Measurements from ENCODE around the gene ATF7. TPM values are rescaled to one million over a fixed set of nuclear protein-coding genes. Genes with fewer than 3 reads are reported as not detected.

ATF7 gene
- polyA plus RNA-seq, 3 donors, result 21.7 to 27.9 (median 24.4) TPM

- no peaks in the 10 kb centered on the region for H4K20me1 ChIP-seq (ENCODE audit: insufficient read depth, low read length)
- H3K4me1 ChIP-seq (ENCODE audit: control insufficient read depth in 1 of 2, insufficient read depth in 2 of 2, low read length in 2 of 2), result peaks cover 6 to 10% of the 10 kb centered on the region in 2 donors
- no peak within 1 kb of the TSS for H3K4me3 ChIP-seq (replicated peaks in 1 of 3; ENCODE audit: low read depth in 2 of 3, low read length in 3 of 3)
- no peak within 1 kb of the TSS for H2AFZ ChIP-seq (ENCODE audit: insufficient read depth, low read depth, low read length, poor library complexity, severe bottlenecking)
- no peak within 1 kb of the TSS for H3K4me2 ChIP-seq (replicated peaks; ENCODE audit: extremely low read depth, low read length, poor library complexity, severe bottlenecking)
- no peak within 1 kb of the TSS for H3K9ac ChIP-seq (ENCODE audit: insufficient read depth, low read length, poor library complexity, severe bottlenecking)
- Mint-ChIP-seq H3K4me3 (no peak within 1 kb of the TSS), H3K27ac (peak within 1 kb of the TSS in 4 of 7 donors; percentile 42 to 75 (median 57)), H3K27me3 (ENCODE audit: low read depth in 3 of 3) (peaks cover 0 to 4% (median 0%) of the 10 kb centered on the region in 3 donors), H3K36me3 (peaks cover 46 to 69% of the 10 kb centered on the region in 2 donors), H3K4me1 (peaks cover 18% of the 10 kb centered on the region), H3K9me3 (no peaks in the 10 kb centered on the region)
- H3K9me3 ChIP-seq (replicated peaks in 1 of 2; ENCODE audit: control insufficient read depth in 1 of 2, insufficient read depth in 1 of 2, low read length in 2 of 2), result no peaks in the 10 kb centered on the region
- no peak within 1 kb of the TSS for H3K27ac ChIP-seq (ENCODE audit: low read depth in 1 of 2, low read length in 2 of 2)
- peaks cover 50 to 68% of the 10 kb centered on the region in 2 donors for H3K36me3 ChIP-seq (replicated peaks in 1 of 2; ENCODE audit: control insufficient read depth in 1 of 2, insufficient read depth in 2 of 2, low read length in 2 of 2)
- 96% methylated on average over 5 of the region's 9 CpGs for WGBS (ENCODE audit: insufficient coverage)
- no peaks in the 10 kb centered on the region for H3K27me3 ChIP-seq (ENCODE audit: control insufficient read depth in 2 of 2, insufficient read depth in 2 of 2, low read length in 2 of 2)
- intact Hi-C loops (cut with micrococcal nuclease), result loop anchor here in 1 of 2 donors (10.0 kb wide), 1 partner anchor 292 kb away; no protein-coding TSS in a partner anchor
- H3K79me2 ChIP-seq (ENCODE audit: insufficient read depth, low read length), result peaks cover 11% of the 10 kb centered on the region
- DNase-seq, result no peak
- TF ChIP-seq CTCF (IDR thresholded peaks at IDR 0.05), result no peak
Measured at GRCh38 chr12:53506881-53507602, 119.1 kb downstream of the ATF7 start, which contains the start of gene NPFF. Gene NPFF, minus strand, starts transcription at chr12:53507484. Its CDS starts 10 bp downstream, at chr12:53507474.

GRCh38 chr12:53506450-53506785 lies 119.8 kb downstream of the ATF7 start:
- H3K27me3 ChIP-seq (ENCODE audit: control insufficient read depth in 2 of 2, insufficient read depth in 2 of 2, low read length in 2 of 2), result no peaks in the 10 kb centered on the region
- no peak overlapping the region for H3K9ac ChIP-seq (ENCODE audit: insufficient read depth, low read length, poor library complexity, severe bottlenecking)
- Mint-ChIP-seq H3K4me1 (peaks cover 23% of the 10 kb centered on the region), H3K4me3 (no peak overlapping the region), H3K36me3 (peaks cover 40 to 62% of the 10 kb centered on the region in 2 donors), H3K9me3 (no peaks in the 10 kb centered on the region), H3K27ac (peak overlapping the region in 2 of 7 donors; percentile 42 to 60), H3K27me3 (ENCODE audit: low read depth in 3 of 3) (peaks cover 0 to 4% (median 0%) of the 10 kb centered on the region in 3 donors)
- no peaks in the 10 kb centered on the region for H3K9me3 ChIP-seq (replicated peaks in 1 of 2; ENCODE audit: control insufficient read depth in 1 of 2, insufficient read depth in 1 of 2, low read length in 2 of 2)
- DNase-seq, result no peak
- H3K79me2 ChIP-seq (ENCODE audit: insufficient read depth, low read length), result peaks cover 17% of the 10 kb centered on the region
- WGBS (ENCODE audit: insufficient coverage), result no CpG with 5 or more reads among the region's 2 CpGs
- H3K36me3 ChIP-seq (replicated peaks in 1 of 2; ENCODE audit: control insufficient read depth in 1 of 2, insufficient read depth in 2 of 2, low read length in 2 of 2), result peaks cover 44 to 61% of the 10 kb centered on the region in 2 donors
- intact Hi-C loops (cut with micrococcal nuclease), result loop anchor here in 1 of 2 donors (10.0 kb wide), 1 partner anchor 292 kb away; no protein-coding TSS in a partner anchor
- no peak overlapping the region for H3K4me3 ChIP-seq (replicated peaks in 1 of 3; ENCODE audit: low read depth in 2 of 3, low read length in 3 of 3)
- no peak overlapping the region for H2AFZ ChIP-seq (ENCODE audit: insufficient read depth, low read depth, low read length, poor library complexity, severe bottlenecking)
- H3K27ac ChIP-seq (ENCODE audit: low read depth in 1 of 2, low read length in 2 of 2), result no peak overlapping the region
- H4K20me1 ChIP-seq (ENCODE audit: insufficient read depth, low read length), result no peaks in the 10 kb centered on the region
- peaks cover 12 to 16% of the 10 kb centered on the region in 2 donors for H3K4me1 ChIP-seq (ENCODE audit: control insufficient read depth in 1 of 2, insufficient read depth in 2 of 2, low read length in 2 of 2)
- TF ChIP-seq CTCF (IDR thresholded peaks at IDR 0.05), result no peak
- no peak overlapping the region for H3K4me2 ChIP-seq (replicated peaks; ENCODE audit: extremely low read depth, low read length, poor library complexity, severe bottlenecking)

Measured in CD14-positive monocyte (primary cell).